HepG2 (cell line): ENCODE measurements around the gene TVP23C. TPM values are rescaled to one million over a fixed set of nuclear protein-coding genes. Genes with fewer than 3 reads are reported as not detected.
"Not testable (repeated sequence)": the region's sequence is repeated elsewhere in the genome, so short reads cannot be mapped to it uniquely, and the experiment has no call there.

Experiments used
- CHD2 ChIP-seq: IDR thresholded peaks from 2 replicates; pipeline ENCODE4 v1.6.1; 2011; ENCODE audit warnings: low read depth, low read length, improper control_type of control experiment
- CREB1 ChIP-seq, 2 experiments: fragments of 450-650 bp in 1 of 2; IDR thresholded peaks; 2 replicates each; pipeline ENCODE4 v1.6.1; 2016 to 2017; ENCODE audit warnings: control low read depth in 1 of 2, mild to moderate bottlenecking in 1 of 2, missing compliant biosample characterization in 1 of 2, missing genetic modification characterization in 1 of 2
- DR1 ChIP-seq: sonication (generic); formaldehyde crosslinking; IDR thresholded peaks from 2 replicates; pipeline ENCODE4 v1.8.0; 2021; ENCODE audit warnings: mild to moderate bottlenecking, missing genetic modification reagents, inconsistent platforms
- ETV5 ChIP-seq: IDR thresholded peaks from 2 replicates; pipeline ENCODE4 v1.6.1; 2018; ENCODE audit warnings: missing biosample characterization, missing genetic modification reagents, inconsistent platforms, borderline replicate concordance
- KAT7 ChIP-seq: IDR thresholded peaks from 2 replicates; pipeline ENCODE4 v1.6.1; 2018; ENCODE audit warnings: borderline replicate concordance, missing compliant biosample characterization
- KMT2A ChIP-seq: sonication (generic); formaldehyde crosslinking; IDR thresholded peaks from 2 replicates; pipeline ENCODE4 v1.4.0; 2020; ENCODE audit warnings: missing genetic modification reagents
- NR2F6 ChIP-seq, 2 experiments: IDR thresholded peaks; 2 replicates each; pipeline ENCODE4 v1.6.1; 2016; ENCODE audit warnings: antibody characterized with exemption in 1 of 2, mild to moderate bottlenecking in 1 of 2
- POGZ ChIP-seq: sonication (generic); formaldehyde crosslinking; IDR thresholded peaks from 2 replicates; pipeline ENCODE4 v1.4.0; 2020; ENCODE audit warnings: mild to moderate bottlenecking, missing genetic modification reagents
- RBFOX2 ChIP-seq: fragments of 200-400 bp; formaldehyde crosslinking; IDR thresholded peaks from 2 replicates; pipeline ENCODE4 v1.6.1; 2017; ENCODE audit warnings: low read depth, mild to moderate bottlenecking, low read length
- RFX5 ChIP-seq: IDR thresholded peaks from 2 replicates; pipeline ENCODE4 v1.6.1; 2011; ENCODE audit warnings: low read depth, low read length, improper control_type of control experiment
- SALL1 ChIP-seq: sonication (generic); formaldehyde crosslinking; IDR thresholded peaks from 2 replicates; pipeline ENCODE4 v1.8.0; 2022; ENCODE audit warnings: mild to moderate bottlenecking, missing genetic modification reagents
- ZBTB38 ChIP-seq: sonication (generic); formaldehyde crosslinking; IDR thresholded peaks from 2 replicates; pipeline ENCODE4 v1.5.1; 2020; ENCODE audit warnings: mild to moderate bottlenecking, missing genetic modification reagents
- ZMYM4 ChIP-seq: sonication (generic); formaldehyde crosslinking; IDR thresholded peaks from 2 replicates; pipeline ENCODE4 v1.8.1; 2023; ENCODE audit warnings: mild to moderate bottlenecking, missing genetic modification reagents
- ZNF205 ChIP-seq: IDR thresholded peaks from 2 replicates; pipeline ENCODE4 v1.6.1; 2018; ENCODE audit warnings: missing biosample characterization, missing genetic modification reagents
- ZNF766 ChIP-seq: sonication (generic); formaldehyde crosslinking; IDR thresholded peaks from 2 replicates; pipeline ENCODE4 v1.5.0; 2020; ENCODE audit warnings: missing genetic modification reagents, borderline replicate concordance
- ZSCAN25 ChIP-seq: sonication (generic); formaldehyde crosslinking; IDR thresholded peaks from 2 replicates; pipeline ENCODE4 v1.8.0; 2022; ENCODE audit warnings: mild to moderate bottlenecking, missing genetic modification reagents
- polyA plus RNA-seq, 8 experiments: library from polyadenylated mRNA; depleted of rRNA in 3 of 8; stranded (reverse) in 7 of 8; unstranded in 1 of 8; fragments of >200 nt; fragmentation: Illumina TruSeq in 4 of 8; extraction: Trizol in 4 of 8; gene quantifications; 2 replicates each; pipeline versions ENCODE4 v1.2.1 to v1.2.3, GENCODE V29; 2011 to 2016; ENCODE audit warnings: low read depth in 4 of 8, missing spikeins in 1 of 8, mixed read lengths in 1 of 8; ENCODE audit not compliant: insufficient read depth in 1 of 8
- total RNA-seq, 5 experiments: library from RNA; depleted of rRNA; stranded (reverse); fragments of >200 nt; fragmentation: Illumina TruSeq; extraction: Trizol; gene quantifications; 2 replicates each; pipeline ENCODE4 v1.2.3, GENCODE V29; 2016; ENCODE audit warnings: low read depth in 1 of 5
- TF ChIP-seq, protein P1 (sequence below): sonication (generic); formaldehyde crosslinking; IDR thresholded peaks from 2 replicates; pipeline ENCODE4 v1.5.0; 2020; ENCODE audit warnings: mild to moderate bottlenecking, missing genetic modification reagents, moderate library complexity
- TF ChIP-seq, protein P2 (sequence below): sonication (generic); formaldehyde crosslinking; IDR thresholded peaks from 2 replicates; pipeline ENCODE4 v1.4.0; 2020; ENCODE audit warnings: missing genetic modification reagents
- TF ChIP-seq, protein P3 (sequence below): sonication (generic); formaldehyde crosslinking; IDR thresholded peaks from 2 replicates; pipeline ENCODE4 v1.9.0; 2022; ENCODE audit warnings: missing genetic modification reagents, mild to moderate bottlenecking, borderline replicate concordance
- TF ChIP-seq, protein P4 (sequence below): sonication (generic); formaldehyde crosslinking; IDR thresholded peaks from 2 replicates; pipeline ENCODE4 v1.4.0; 2020; ENCODE audit warnings: low read depth, mild to moderate bottlenecking, missing genetic modification reagents
- TF ChIP-seq, protein P5 (sequence below): sonication (generic); formaldehyde crosslinking; IDR thresholded peaks from 2 replicates; pipeline ENCODE4 v1.4.0; 2020; ENCODE audit warnings: missing genetic modification reagents

TVP23C gene
- total and polyA plus RNA-seq, 2 of the 13 experiments (the other 11 are each of a cell fraction or from before 2014, with no cell fraction given) = 10.4 to 28.2 TPM

DNA sequence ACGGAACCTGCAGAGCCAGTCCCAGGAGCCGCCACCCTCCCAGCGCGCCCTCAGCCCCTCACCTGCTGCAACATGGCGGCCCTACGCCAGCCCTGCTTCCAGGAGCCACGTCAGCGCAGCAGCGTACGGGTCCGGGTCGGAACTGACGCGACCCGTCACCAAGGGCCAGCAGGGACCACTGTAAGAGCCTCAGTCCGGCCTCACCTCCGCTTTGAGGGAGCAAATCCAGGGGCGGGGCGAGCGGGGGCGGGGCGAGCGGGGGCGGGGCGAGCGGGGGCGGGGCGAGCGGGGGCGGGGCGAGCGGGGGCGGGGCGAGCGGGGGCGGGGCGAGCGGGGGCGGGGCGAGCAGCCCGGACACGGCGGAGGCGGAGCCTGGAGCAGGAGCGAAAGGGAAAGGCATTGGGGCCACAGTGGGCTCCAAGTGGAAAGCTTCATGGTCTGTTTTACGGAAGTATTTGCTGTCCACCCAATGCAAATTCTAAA, at the start of gene TVP23C (continued):
- TF ChIP-seq ZBTB38 = 0 out of 2 replicates have a peak, but pooled peaks have one; percentile 30
- TF ChIP-seq POGZ (CRISPR knock-in tag) = 0 out of 2 replicates have a peak, but pooled peaks have one; percentile 21
- TF ChIP-seq CHD2 = 0 out of 2 replicates have a peak, but pooled peaks have one; percentile 20
- peak; percentile 24; the same call in 1 of the 2 replicates for TF ChIP-seq RFX5
- TF ChIP-seq ZSCAN25 (CRISPR knock-in tag) = 0 out of 2 replicates have a peak, but pooled peaks have one; percentile 35
- TF ChIP-seq, protein P1, sequence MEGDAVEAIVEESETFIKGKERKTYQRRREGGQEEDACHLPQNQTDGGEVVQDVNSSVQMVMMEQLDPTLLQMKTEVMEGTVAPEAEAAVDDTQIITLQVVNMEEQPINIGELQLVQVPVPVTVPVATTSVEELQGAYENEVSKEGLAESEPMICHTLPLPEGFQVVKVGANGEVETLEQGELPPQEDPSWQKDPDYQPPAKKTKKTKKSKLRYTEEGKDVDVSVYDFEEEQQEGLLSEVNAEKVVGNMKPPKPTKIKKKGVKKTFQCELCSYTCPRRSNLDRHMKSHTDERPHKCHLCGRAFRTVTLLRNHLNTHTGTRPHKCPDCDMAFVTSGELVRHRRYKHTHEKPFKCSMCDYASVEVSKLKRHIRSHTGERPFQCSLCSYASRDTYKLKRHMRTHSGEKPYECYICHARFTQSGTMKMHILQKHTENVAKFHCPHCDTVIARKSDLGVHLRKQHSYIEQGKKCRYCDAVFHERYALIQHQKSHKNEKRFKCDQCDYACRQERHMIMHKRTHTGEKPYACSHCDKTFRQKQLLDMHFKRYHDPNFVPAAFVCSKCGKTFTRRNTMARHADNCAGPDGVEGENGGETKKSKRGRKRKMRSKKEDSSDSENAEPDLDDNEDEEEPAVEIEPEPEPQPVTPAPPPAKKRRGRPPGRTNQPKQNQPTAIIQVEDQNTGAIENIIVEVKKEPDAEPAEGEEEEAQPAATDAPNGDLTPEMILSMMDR (CRISPR knock-in tag) = peak; percentile 22; the same call in 1 of the 2 replicates
- TF ChIP-seq KMT2A = peak; percentile 57
- TF ChIP-seq, protein P2, sequence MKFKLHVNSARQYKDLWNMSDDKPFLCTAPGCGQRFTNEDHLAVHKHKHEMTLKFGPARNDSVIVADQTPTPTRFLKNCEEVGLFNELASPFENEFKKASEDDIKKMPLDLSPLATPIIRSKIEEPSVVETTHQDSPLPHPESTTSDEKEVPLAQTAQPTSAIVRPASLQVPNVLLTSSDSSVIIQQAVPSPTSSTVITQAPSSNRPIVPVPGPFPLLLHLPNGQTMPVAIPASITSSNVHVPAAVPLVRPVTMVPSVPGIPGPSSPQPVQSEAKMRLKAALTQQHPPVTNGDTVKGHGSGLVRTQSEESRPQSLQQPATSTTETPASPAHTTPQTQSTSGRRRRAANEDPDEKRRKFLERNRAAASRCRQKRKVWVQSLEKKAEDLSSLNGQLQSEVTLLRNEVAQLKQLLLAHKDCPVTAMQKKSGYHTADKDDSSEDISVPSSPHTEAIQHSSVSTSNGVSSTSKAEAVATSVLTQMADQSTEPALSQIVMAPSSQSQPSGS (CRISPR knock-in tag) = 0 out of 2 replicates have a peak, but pooled peaks have one; percentile 49
- 0 out of 2 replicates have a peak, but pooled peaks have one; percentile 36 for TF ChIP-seq ZNF205
- TF ChIP-seq, protein P3, sequence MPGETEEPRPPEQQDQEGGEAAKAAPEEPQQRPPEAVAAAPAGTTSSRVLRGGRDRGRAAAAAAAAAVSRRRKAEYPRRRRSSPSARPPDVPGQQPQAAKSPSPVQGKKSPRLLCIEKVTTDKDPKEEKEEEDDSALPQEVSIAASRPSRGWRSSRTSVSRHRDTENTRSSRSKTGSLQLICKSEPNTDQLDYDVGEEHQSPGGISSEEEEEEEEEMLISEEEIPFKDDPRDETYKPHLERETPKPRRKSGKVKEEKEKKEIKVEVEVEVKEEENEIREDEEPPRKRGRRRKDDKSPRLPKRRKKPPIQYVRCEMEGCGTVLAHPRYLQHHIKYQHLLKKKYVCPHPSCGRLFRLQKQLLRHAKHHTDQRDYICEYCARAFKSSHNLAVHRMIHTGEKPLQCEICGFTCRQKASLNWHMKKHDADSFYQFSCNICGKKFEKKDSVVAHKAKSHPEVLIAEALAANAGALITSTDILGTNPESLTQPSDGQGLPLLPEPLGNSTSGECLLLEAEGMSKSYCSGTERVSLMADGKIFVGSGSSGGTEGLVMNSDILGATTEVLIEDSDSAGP (CRISPR knock-in tag) = peak; percentile 33; the same call in 1 of the 2 replicates
- TF ChIP-seq, protein P4, sequence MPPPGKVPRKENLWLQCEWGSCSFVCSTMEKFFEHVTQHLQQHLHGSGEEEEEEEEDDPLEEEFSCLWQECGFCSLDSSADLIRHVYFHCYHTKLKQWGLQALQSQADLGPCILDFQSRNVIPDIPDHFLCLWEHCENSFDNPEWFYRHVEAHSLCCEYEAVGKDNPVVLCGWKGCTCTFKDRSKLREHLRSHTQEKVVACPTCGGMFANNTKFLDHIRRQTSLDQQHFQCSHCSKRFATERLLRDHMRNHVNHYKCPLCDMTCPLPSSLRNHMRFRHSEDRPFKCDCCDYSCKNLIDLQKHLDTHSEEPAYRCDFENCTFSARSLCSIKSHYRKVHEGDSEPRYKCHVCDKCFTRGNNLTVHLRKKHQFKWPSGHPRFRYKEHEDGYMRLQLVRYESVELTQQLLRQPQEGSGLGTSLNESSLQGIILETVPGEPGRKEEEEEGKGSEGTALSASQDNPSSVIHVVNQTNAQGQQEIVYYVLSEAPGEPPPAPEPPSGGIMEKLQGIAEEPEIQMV (CRISPR knock-in tag) = peak; percentile 56; the same call in 1 of the 2 replicates
- peak; percentile 82; the same call in 1 of the 2 replicates for TF ChIP-seq DR1 (CRISPR knock-in tag)
- peak; percentile 65 for TF ChIP-seq SALL1 (CRISPR knock-in tag)
- peak; percentile 86 for TF ChIP-seq RBFOX2
- TF ChIP-seq, protein P5, sequence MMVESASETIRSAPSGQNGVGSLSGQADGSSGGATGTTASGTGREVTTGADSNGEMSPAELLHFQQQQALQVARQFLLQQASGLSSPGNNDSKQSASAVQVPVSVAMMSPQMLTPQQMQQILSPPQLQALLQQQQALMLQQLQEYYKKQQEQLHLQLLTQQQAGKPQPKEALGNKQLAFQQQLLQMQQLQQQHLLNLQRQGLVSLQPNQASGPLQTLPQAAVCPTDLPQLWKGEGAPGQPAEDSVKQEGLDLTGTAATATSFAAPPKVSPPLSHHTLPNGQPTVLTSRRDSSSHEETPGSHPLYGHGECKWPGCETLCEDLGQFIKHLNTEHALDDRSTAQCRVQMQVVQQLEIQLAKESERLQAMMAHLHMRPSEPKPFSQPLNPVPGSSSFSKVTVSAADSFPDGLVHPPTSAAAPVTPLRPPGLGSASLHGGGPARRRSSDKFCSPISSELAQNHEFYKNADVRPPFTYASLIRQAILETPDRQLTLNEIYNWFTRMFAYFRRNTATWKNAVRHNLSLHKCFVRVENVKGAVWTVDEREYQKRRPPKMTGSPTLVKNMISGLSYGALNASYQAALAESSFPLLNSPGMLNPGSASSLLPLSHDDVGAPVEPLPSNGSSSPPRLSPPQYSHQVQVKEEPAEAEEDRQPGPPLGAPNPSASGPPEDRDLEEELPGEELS (CRISPR knock-in tag) = peak; percentile 19; the same call in 1 of the 2 replicates
- peak; percentile 37; the same call in 1 of the 2 replicates for TF ChIP-seq ETV5 (CRISPR knock-in tag)
- TF ChIP-seq NR2F6 (IDR thresholded peaks at IDR 0.05); CREB1 (CRISPR knock-in tag; IDR thresholded peaks at IDR 0.05): not testable (repeated sequence)
- TF ChIP-seq NR2F6 (CRISPR knock-in tag; IDR thresholded peaks at IDR 0.05) = peak; percentile 54
- TF ChIP-seq KAT7 = 0 out of 2 replicates have a peak, but pooled peaks have one; percentile 52
- peak; percentile 39; the same call in 1 of the 2 replicates for TF ChIP-seq ZNF766 (CRISPR knock-in tag)
- peak; percentile 69 for TF ChIP-seq CREB1 (IDR thresholded peaks at IDR 0.05)
- peak; percentile 54; the same call in 1 of the 2 replicates for TF ChIP-seq ZMYM4 (CRISPR knock-in tag)
